Astrocyte of the hippocampus (primary cell): Measurements from ENCODE around the gene ANAPC4.

Source experiments
- DNase-seq: peaks from one replicate; pipeline ENCODE4 v3.0.0; 2011; ENCODE audit warnings: low read depth, low spot score

Gene ANAPC4

DNA sequence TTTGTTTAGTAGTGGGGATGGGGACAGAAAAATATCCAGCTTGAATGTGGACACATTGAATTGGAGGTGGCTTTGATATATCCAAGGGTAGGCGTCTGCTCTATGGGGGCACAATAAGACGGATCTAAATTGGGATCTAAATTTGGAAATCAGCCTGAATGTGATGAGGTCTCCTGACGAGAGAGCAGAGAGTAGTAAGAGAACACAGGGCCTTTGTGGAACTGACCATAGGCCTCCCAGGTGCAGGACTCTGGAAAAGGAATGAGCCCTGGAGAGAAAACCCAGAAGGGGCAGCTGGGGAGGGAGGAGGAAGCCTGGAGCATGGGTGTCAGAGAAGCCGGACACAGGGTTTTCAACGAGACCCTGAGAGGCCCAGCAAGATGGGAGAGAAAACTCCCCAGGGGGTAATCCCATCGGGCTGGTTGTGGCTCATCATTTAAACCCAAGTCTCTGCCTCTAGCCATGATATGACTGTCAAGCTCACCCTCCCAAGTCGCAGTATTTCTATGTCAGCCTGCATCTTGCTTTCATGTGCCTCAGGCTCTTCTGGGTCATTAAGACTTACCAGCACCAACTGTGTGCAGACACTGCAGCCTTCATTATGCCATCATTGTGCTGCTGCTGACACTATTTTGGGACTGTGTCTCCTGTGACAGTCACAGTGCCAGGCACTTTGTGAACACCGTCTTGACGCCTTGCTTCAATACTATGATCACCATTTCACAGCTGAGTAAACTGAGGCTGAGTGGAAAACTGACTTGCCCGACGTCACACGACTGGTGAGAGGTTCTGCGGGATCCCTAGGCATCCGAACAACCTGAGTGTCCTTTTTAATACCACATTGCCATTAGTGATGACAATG, 57.1 kb downstream of the ANAPC4 start:
- no peak for DNase-seq

DNA sequence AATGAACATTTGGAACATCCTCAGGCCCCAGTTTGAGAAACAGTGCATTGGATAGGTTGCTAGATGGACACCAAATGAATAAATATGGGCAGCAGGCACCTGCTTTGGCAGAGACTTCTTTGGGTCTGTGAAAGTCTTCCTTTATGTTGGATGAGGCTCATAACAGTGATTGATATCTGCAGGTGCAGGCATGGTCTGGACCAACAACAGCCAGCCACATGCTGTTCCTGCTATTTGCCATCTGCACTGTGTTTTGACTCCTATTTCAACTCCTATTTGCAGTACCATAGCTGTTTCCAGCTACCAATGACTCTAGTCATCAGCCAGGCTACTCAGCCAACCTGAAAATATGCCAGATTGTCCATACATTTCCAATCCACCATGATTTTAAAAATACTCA, 60.9 kb downstream of the ANAPC4 start:
- DNase-seq, result no peak

DNA sequence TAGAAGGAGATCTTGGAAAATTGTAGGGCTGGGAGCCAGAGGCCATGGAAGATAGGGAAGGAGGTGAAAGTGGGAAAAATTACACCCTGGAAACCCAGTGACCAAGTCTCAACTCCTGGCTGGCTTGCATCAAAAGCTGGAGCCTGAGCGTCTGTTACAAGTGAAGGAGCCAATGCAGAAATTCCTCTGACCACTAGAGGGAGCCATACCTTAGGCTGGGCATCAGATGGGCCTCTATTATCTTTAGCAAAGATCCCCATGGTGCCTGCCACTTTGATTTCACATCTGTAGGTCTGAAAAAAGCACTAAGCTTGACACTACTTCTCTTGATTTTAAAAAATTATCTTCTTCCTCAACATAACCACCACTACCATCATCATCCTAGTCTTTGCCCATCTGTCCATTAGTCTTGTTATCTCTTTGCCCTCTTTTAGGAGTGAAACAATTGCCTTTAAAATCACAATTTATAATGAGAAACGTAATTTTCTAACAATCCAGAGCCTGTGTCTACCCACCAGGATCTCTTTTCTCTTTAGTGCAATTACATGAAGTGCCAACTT, 62.9 kb downstream of the ANAPC4 start:
- peak; percentile 89 for DNase-seq

DNA sequence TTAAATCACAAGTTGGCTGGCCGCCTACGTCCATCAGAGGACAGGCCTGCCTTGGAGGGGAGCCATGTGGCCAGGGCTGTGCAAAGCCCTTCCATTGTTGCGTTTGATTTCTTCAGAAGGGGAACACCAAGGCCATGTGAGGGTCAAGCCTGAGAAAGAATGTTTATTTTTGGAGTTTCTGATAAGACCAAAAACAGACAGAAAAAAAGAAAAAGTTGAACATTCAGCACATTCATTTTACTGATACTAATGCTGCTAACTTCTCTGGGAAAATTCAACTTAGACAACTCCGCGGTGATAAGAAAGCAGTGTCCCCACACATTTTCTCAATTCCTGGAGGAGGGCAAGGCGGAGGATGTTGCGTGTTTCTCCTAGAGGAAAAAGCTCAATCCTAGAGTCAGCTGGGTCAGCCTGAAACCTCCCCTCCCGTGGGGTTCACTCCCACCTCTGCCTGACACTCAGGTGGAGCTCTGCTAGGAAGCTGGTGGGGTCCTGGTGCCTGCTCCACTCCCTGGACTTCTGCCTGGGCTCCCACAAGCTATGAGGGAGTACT, 63.5 kb downstream of the ANAPC4 start:
- peak; percentile 86 for DNase-seq

DNA sequence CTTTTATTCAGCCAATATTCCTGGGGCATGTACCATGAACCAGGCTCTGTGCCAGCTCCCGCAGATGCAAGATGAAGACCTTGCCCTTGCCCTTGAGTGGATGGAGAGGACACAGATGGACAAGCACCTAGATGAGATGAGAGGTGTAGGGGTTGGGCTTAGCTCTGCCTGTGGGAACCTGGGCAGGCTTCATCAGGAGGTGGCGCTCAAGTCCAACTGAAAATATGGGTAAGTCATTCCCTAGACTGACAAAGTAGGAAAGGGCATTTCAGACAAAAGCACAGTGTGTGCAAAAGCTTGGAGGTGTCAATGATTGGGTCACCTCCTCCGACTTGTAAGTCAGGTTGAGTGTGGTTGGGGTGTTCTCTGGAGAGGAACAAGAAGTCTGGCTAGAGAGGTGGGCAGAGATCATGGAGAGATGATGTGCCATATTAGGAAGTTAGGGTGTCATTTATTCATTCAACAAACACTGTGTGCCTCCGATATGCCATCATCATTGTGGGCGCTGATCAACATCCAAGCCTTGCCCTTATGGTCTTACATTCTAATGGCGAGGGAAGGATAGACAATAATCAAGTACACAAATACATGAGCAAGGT, 64.6 kb downstream of the ANAPC4 start:
- peak; percentile 85 for DNase-seq

DNA sequence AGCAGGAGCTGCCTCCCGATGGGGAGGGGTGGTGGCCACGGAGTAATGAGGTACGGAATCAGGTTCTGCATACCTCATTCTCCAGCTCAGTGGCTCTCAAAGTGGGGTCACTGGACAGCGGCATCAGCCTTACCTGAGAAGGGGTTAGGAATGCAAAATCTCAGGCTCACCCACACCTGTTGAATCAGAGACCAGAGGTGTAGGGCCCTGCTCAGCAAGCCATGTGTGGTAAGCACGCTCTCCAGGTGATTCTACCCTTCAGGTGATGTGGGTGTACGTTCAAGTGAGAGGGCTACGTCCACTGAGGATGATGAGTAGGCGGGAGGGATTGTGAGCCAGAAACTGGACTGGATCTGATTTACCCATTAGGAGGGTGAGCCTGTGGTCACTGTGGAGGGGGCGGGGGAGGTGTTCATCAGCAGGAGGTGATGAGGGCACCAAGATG, 65.8 kb downstream of the ANAPC4 start:
- no peak for DNase-seq

DNA sequence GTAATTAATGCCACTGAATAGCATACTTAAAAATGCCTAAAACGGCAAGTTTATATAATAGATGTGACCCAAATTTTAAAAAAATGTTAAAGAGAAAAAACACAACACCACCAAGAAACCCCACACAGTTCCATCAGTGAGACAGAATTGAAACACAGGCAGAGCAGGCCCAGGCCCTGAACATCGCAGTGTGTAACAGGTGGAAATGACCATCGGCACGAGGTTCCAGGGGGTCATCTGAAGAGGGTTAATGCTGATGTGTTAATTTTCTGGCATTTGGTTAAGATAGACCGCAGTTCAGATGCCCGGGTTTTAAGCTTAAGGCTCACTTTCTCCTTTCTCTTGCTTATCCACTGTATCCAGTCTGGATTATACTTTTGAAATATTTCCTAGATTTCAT, 66.8 kb downstream of the ANAPC4 start:
- DNase-seq, result no peak

DNA sequence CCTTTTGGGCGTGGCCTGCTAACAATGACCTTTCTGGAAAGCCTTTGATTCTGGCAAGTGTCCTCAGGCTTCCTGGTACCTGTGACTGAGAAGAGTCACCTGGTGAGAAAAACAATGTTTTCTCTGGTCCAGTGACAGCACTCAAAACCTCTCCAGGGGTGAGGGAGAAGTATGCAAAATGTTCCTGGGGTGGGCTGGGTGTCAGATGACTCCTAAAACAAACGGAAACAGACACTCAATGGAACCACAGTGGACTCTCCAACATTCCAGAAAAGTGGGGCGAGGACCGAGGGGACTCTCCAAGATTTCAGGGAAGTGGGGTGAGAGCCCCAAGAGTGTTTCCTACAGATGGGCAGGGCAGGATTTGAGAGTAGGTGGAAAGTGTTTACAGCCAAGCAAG, 69.5 kb downstream of the ANAPC4 start:
- no peak for DNase-seq

DNA sequence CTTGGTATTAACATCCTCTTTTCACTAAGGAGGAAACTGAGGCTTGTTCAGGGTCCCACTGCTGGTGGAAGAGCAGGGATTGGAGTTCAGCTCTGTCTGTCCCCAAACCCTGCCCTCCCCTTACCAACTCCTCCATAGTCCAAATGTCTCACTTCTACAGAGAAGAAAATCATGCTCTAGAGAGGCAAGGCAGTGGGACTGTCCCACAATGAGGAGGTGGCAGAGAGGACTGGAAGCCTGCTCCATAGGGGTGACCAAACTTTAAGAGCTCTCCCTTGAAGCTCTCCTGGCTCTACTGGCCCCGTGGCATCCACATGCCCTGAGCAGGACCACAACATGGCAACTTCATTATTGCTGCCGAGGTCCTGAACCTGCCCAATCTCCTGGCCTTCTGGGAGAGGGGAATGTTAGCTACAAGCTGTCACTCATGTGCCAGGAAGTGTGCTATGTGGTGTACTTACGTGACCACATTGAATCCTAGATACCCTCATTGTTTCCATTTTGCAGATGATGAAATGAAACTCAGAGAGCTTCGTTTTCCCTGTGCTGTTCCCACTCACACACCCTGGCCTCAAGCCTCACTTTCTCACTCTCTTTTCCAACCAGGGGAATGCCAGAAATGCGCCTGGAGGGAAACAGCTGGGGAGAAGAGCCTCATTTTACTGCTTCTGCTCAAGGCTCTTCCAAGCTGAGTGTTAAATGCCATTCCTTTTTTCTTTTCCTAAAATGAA, 71.5 kb downstream of the ANAPC4 start:
- peak; percentile 48 for DNase-seq

DNA sequence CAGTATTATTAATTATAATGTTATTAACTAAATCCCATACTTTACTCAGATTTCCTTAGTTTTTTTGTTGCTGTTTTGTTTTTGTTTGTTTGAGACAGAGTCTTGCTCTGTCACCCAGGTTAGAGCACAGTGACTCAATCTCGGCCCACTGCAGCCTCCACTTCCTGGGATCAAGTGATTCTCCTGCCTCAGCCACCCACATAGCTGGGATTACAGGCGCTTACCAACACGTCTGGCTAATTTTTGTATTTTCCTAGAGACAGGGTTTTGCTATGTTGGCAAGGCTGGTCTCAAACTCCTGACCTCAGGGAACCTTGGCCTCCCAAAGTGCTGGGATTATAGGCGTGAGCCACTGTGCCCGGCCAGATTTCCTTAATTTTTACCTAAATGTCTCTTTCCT, 72.2 kb downstream of the ANAPC4 start:
- no peak for DNase-seq

DNA sequence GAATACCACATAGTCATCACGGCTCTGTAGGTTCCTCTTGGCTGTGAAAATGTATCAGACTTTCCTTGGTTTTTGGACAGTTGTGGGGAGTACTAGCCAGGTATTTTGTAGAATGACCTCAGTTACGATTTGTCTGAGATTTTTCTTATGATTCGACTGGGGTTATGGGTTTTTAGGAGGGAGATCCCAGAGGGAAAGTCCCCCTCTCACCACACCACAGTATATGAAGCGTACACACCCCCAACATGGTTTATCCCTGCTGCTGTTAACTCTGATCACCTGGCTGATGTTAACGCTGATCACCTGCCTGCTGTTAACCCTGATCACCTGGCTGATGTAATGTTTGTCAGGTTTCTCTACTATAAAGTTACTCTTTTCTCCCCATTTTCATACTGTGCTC, 72.6 kb downstream of the ANAPC4 start:
- no peak for DNase-seq

DNA sequence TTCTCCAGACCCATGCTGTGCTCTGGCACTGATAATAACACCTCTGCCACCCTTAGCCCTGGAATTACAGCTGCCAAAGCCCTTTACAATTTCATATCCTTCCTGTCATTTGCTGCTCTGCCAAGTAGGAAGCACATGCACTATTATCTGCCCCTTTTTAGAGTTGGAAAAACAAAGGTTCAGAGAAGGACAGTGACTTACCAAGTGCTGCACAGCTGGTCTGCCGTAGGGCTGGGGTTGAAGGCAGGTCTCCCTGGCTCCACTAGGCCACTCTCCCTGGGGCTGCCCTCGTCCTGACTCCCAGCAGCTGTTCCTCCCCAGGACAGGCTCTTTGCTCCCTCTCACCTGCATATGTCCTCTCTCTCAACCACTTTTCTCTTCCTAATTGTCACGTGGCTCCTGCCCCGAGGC, 73.4 kb downstream of the ANAPC4 start:
- no peak for DNase-seq

DNA sequence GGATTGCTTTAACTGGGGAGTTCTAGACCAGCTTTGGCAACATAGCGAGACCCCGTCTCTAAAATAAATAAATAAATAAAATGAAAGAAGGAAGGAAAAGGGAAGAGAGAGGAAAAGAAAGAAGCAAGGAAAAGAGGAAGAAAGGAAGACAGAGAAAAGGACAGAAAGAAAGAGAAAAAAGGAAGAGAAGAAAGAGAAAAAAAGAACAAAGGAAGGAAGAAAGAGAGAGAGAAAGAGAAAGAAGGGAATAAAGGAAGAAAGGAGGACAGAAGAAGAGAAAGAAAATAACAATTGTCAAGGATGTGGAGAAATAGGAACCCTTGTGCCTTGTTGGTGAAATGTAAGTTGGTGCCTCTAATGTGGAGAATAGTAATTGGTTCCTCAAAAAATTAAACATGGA, 74.6 kb downstream of the ANAPC4 start:
- no peak for DNase-seq

DNA sequence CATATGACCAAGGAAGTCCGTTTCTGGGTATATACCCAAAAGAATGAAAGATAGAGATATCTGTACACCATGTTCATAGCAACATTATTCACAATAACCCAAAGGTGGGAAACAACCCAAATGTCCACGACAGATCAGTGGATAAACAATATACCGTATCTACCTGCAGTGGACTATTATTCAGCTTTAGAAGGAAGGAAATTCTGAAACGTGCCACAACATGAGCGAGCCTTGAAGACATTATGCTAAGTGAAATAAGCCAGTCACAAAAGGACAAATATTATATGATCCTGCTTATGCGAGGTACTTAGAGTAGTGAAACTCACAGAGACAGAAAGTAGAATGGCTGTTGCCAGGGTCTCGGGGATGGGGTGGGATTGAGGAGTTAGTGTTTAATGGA, 75.0 kb downstream of the ANAPC4 start:
- DNase-seq, result no peak

DNA sequence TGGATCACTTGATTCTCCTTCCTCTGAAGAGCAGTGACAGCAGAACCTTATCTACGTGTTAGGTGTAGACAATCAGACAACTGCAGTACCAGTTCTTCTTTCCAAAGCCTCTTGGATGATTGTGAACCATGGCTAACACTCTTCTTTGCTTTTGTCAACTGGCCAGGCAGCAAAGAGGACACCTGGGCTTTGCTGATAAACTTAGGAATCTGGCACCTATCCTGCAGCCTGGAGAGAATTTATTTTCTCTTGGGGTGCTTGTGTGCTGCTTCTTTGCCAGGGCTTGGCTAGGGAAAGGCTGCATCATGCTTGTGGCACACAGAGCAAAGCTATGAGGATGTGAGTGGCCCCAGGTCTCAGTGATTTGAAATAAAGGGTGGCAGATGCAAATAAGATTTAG, 77.4 kb downstream of the ANAPC4 start:
- no peak for DNase-seq

DNA sequence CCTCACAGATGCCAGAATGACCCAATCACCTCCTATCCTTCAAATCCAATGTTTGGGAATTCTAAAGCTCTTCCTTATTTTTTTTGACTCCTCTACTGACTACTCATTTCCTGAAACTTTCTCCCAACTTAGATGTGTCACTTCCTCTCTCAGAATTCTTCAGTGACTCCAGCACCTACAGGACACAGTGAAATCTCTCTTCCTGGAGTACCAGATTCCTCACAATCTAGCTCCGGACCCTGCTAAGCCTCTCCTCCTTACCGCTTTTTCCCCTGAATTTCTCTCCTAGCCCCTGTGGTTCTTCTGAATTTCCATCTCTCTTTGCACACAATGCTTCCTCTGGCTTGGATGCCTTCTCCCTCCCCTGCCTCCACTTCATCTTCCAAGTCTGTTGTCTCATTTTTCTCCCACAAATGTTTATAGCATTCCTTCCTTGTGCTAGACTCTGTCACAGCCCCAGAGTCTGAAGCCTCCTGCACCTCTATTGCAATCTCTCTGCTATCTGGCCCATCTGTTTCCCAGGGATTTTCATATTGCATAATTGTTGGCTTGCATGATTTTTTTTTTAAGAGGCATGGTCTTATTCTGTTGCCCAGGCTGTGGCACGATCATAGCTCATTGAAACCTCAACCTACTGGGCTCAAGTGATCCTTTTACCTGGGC, 80.1 kb downstream of the ANAPC4 start:
- no peak for DNase-seq

DNA sequence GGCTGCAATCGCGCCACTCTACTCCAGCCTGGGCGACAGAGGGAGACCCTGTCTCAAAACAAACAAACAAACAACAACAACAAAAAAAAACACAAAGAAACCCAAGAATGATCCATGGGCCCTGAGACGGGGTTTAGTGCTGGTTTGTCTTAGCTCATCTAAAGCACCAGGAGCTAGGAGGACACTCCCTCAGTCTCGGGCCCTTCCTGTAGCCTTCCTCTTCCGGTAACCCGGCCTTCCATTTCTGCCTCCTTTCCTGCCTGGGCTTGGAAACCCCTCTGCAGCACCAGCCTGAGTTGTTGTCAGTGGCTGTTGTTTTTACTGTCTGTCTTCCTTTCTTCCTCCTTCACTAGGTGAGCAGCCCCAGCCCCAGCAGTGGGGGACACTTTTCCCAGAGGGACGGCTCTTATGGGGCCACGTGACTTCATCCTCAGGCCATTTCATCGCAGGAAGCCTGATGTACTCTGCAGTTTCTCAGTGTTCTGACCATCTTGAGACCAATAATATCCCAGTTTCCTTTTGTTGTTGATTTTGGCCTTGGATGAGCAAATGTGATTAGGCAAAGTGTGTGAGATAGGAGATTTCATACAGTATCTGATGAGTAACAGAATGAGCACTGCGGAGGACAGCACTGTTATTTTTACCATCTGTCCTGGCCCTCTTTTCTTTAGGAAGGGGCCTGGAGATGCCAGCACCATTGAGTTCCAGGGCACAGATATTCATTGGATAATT, 90.1 kb downstream of the ANAPC4 start:
- no peak for DNase-seq

DNA sequence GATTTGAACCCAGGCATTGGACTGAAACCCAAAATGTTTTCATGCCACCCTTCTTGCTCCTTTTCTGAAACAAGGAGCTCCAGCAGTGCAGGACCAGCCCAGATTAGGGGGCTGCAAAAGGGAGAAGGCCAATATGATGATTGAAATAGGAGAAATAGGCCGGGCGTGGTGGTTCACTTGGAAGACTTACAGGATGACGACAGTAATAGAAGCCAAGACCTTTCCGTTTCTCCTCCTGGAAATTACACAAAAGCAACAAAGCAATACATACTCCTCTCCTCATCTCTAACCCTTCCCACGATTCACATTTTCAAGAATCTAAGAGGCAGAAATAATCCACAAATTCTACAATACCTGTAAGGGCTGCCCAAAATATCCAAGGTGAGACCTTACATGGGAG, 90.8 kb downstream of the ANAPC4 start:
- no peak for DNase-seq
